Measurements from ENCODE around the gene NOVA1.

Gene NOVA1

GRCh38 chr14:26593357-26593756 lies 4.5 kb downstream of the NOVA1 start:
- DNase-seq (ENCODE audit: low spot score) = no peak

- DNase-seq (ENCODE audit: low spot score) = no peak
Observed at GRCh38 chr14:26589925-26590324, 7.9 kb downstream of the NOVA1 start.

GRCh38 chr14:26577711-26578110 lies 20.1 kb downstream of the NOVA1 start:
- no peak for DNase-seq (ENCODE audit: low spot score)

- no peak for DNase-seq (ENCODE audit: low spot score)
Observed at GRCh38 chr14:26554069-26554772, 43.6 kb downstream of the NOVA1 start.

GRCh38 chr14:26549571-26549970 lies 48.3 kb downstream of the NOVA1 start:
- DNase-seq (ENCODE audit: low spot score) = no peak

- no peak for DNase-seq (ENCODE audit: low spot score)
Observed at GRCh38 chr14:26548406-26548805, 49.4 kb downstream of the NOVA1 start.

GRCh38 chr14:26538176-26538575 lies 59.7 kb downstream of the NOVA1 start:
- no peak for DNase-seq (ENCODE audit: low spot score)

GRCh38 chr14:26531894-26532293 lies 65.9 kb downstream of the NOVA1 start:
- no peak for DNase-seq (ENCODE audit: low spot score)

GRCh38 chr14:26528415-26529182 lies 69.2 kb downstream of the NOVA1 start:
- no peak for DNase-seq (ENCODE audit: low spot score)

GRCh38 chr14:26527095-26527494 lies 70.7 kb downstream of the NOVA1 start:
- DNase-seq (ENCODE audit: low spot score) = no peak

GRCh38 chr14:26526137-26526536 lies 71.7 kb downstream of the NOVA1 start:
- no peak for DNase-seq (ENCODE audit: low spot score)

- DNase-seq (ENCODE audit: low spot score) = no peak
Observed at GRCh38 chr14:26525085-26525484, 72.7 kb downstream of the NOVA1 start.

GRCh38 chr14:26522967-26523366 lies 74.9 kb downstream of the NOVA1 start:
- DNase-seq (ENCODE audit: low spot score) = no peak

GRCh38 chr14:26517771-26518170 lies 80.1 kb downstream of the NOVA1 start:
- DNase-seq (ENCODE audit: low spot score) = no peak

GRCh38 chr14:26500028-26500427 lies 97.8 kb downstream of the NOVA1 start:
- no peak for DNase-seq (ENCODE audit: low spot score)

GRCh38 chr14:26499546-26499945 lies 98.3 kb downstream of the NOVA1 start:
- DNase-seq (ENCODE audit: low spot score) = no peak

GRCh38 chr14:26486922-26487321 lies 110.9 kb downstream of the NOVA1 start:
- DNase-seq (ENCODE audit: low spot score) = no peak

GRCh38 chr14:26484562-26484961 lies 113.3 kb downstream of the NOVA1 start:
- no peak for DNase-seq (ENCODE audit: low spot score)

GRCh38 chr14:26478967-26479366 lies 118.9 kb downstream of the NOVA1 start:
- no peak for DNase-seq (ENCODE audit: low spot score)

- DNase-seq (ENCODE audit: low spot score) = no peak
Observed at GRCh38 chr14:26466862-26467261, 131.0 kb downstream of the NOVA1 start.

GRCh38 chr14:26463136-26463535 lies 134.7 kb downstream of the NOVA1 start:
- DNase-seq (ENCODE audit: low spot score) = no peak

- DNase-seq (ENCODE audit: low spot score) = no peak
Observed at GRCh38 chr14:26454105-26454504, 143.7 kb downstream of the NOVA1 start.

GRCh38 chr14:26448181-26448855 lies 149.5 kb downstream of the NOVA1 start:
- DNase-seq (ENCODE audit: low spot score) = no peak

Measured in pons (tissue), 1 donor.